Esophagus squamous epithelium (tissue), 4 donors: ENCODE results near the gene KRTAP4-9.
"Not testable (repeated sequence)": the region's sequence is repeated elsewhere in the genome, so short reads cannot be mapped to it uniquely, and the experiment has no call there.

ENCODE experiments used
- CTCF ChIP-seq, 6 experiments: fragments of 450-650 bp in 4 of 6; fragments of 200-600 bp in 2 of 6; sonication (generic) in 2 of 6; IDR thresholded peaks; one replicate each; pipeline ENCODE4 v1.5.1; 2016 to 2019; ENCODE audit warnings: antibody characterized with exemption in 6 of 6, mild to moderate bottlenecking in 4 of 6, moderate library complexity in 4 of 6
- POLR2A ChIP-seq, 4 donors: fragments of 450-650 bp; IDR thresholded peaks; one replicate each; pipeline ENCODE4 v1.6.1; 2017; ENCODE audit warnings: antibody characterized with exemption in 4 of 4, mild to moderate bottlenecking in 4 of 4, moderate library complexity in 3 of 4

DNA sequence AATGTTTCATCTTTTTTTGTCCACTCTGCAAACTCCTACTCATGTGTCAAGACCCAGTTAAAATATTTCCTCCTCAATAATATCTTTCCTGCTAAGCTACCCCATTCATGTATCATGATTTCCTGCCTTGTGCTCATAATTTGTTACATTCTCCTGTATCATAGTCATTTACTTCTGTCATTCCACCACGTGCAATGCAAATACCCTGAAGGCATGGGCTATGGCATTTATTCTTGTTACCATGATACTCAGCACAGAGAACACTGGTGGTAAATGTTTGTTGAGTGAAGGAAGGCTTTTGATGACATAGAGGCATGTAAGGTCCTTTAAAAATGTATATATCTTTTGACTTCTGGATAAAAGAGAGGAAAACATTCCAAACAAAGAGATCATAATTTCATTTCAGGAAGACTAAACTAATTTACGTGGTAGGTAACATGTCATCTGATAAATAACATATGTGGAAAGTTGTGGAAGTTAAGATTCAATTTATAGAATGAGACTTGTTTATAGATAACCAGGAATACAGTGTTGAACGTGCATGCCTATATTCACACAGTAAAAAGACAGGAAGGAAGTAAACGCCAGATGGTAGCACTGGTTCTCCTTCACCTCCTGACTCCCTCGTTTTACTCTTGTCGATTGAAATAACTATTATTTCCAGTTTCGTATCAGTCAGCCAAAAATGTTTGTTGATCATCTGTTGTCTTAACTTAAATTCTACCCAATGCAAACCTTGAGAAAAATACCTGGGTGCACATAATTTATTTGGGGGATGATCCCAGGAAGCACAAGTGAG lies 5.3 kb upstream of the KRTAP4-9 start:
- TF ChIP-seq CTCF, POLR2A (IDR thresholded peaks at IDR 0.05): not testable (repeated sequence)
